Testis (tissue), 2 donors: ENCODE data around the gene CHMP2B.

Experiments
- POLR2A ChIP-seq: fragments of 450-650 bp; IDR thresholded peaks from one replicate; pipeline ENCODE4 v1.6.1; 2017; ENCODE audit warnings: antibody characterized with exemption, mild to moderate bottlenecking, moderate library complexity
- TF ChIP-seq, protein P1 (sequence below), 3 experiments: fragments of 450-650 bp in 2 of 3; fragments of 200-600 bp in 1 of 3; sonication (generic) in 1 of 3; IDR thresholded peaks; one replicate each; pipeline ENCODE4 v1.5.1; 2016 to 2019; ENCODE audit warnings: antibody characterized with exemption in 3 of 3, mild to moderate bottlenecking in 2 of 3, moderate library complexity in 1 of 3

GRCh38 chr3:87218560-87218959, 8.5 kb upstream of the CHMP2B start:
- TF ChIP-seq, protein P1, sequence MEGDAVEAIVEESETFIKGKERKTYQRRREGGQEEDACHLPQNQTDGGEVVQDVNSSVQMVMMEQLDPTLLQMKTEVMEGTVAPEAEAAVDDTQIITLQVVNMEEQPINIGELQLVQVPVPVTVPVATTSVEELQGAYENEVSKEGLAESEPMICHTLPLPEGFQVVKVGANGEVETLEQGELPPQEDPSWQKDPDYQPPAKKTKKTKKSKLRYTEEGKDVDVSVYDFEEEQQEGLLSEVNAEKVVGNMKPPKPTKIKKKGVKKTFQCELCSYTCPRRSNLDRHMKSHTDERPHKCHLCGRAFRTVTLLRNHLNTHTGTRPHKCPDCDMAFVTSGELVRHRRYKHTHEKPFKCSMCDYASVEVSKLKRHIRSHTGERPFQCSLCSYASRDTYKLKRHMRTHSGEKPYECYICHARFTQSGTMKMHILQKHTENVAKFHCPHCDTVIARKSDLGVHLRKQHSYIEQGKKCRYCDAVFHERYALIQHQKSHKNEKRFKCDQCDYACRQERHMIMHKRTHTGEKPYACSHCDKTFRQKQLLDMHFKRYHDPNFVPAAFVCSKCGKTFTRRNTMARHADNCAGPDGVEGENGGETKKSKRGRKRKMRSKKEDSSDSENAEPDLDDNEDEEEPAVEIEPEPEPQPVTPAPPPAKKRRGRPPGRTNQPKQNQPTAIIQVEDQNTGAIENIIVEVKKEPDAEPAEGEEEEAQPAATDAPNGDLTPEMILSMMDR (IDR thresholded peaks at IDR 0.05) = no peak
- no peak for TF ChIP-seq POLR2A
